SK-N-SH treated with all-trans-retinoic acid at 6 μM for 48 hours (cell line): ENCODE measurements around the gene FBXL17.

Experiments used
- ATAC-seq: fragments of 200-7000 bp; cut with Tn5 transposase; 3 replicates; pipeline ENCODE4 v1.9.1; 2020; ENCODE audit warnings: mild to moderate bottlenecking, moderate library complexity
- ARNTL ChIP-seq: fragments of 450-650 bp; formaldehyde crosslinking; IDR thresholded peaks from 2 replicates; pipeline ENCODE4 v1.5.0; 2020; ENCODE audit warnings: low read depth, mild to moderate bottlenecking, moderate library complexity, borderline replicate concordance
- BACH2 ChIP-seq: fragments of 250-450 bp; sonication (Bioruptor Pico); IDR thresholded peaks from 2 replicates; pipeline ENCODE4 v1.9.0; 2021; ENCODE audit warnings: mild to moderate bottlenecking, borderline replicate concordance
- ESRRG ChIP-seq: fragments of 250-450 bp; sonication (Bioruptor Pico); IDR thresholded peaks from 2 replicates; pipeline ENCODE4 v1.6.1; 2021; ENCODE audit warnings: mild to moderate bottlenecking
- GLIS3 ChIP-seq: fragments of 250-450 bp; sonication (Bioruptor Pico); IDR thresholded peaks from 2 replicates; pipeline ENCODE4 v1.5.0; 2020; ENCODE audit warnings: mild to moderate bottlenecking, moderate library complexity
- ISL1 ChIP-seq: fragments of 250-450 bp; sonication (Bioruptor Pico); IDR thresholded peaks from 2 replicates; pipeline ENCODE4 v2.1.2; 2022; ENCODE audit warnings: mild to moderate bottlenecking, moderate library complexity
- OSR1 ChIP-seq: fragments of 250-450 bp; sonication (Bioruptor Pico); IDR thresholded peaks from 2 replicates; pipeline ENCODE4 v1.8.0; 2022; ENCODE audit warnings: moderate library complexity, mild to moderate bottlenecking, inconsistent platforms
- PPARA ChIP-seq: fragments of 250-450 bp; sonication (Bioruptor Pico); IDR thresholded peaks from 2 replicates; pipeline ENCODE4 v1.5.0; 2020; ENCODE audit warnings: mild to moderate bottlenecking, borderline replicate concordance
- RARB ChIP-seq: fragments of 250-450 bp; sonication (Bioruptor Pico); IDR thresholded peaks from 2 replicates; pipeline ENCODE4 v1.8.0; 2021; ENCODE audit warnings: mild to moderate bottlenecking, moderate library complexity
- SNAI2 ChIP-seq: fragments of 250-450 bp; sonication (Bioruptor Pico); IDR thresholded peaks from 2 replicates; pipeline ENCODE4 v1.5.0; 2020; ENCODE audit warnings: mild to moderate bottlenecking, moderate library complexity
- TCF4 ChIP-seq: fragments of 250-450 bp; sonication (Bioruptor Pico); IDR thresholded peaks from 2 replicates; pipeline ENCODE4 v1.8.0; 2021; ENCODE audit warnings: mild to moderate bottlenecking, moderate library complexity, borderline replicate concordance
- TOX ChIP-seq: fragments of 250-450 bp; sonication (Bioruptor Pico); IDR thresholded peaks from 2 replicates; pipeline ENCODE4 v1.8.0; 2021; ENCODE audit warnings: mild to moderate bottlenecking, moderate library complexity, borderline replicate concordance
- ZC3H10 ChIP-seq: fragments of 250-450 bp; sonication (Bioruptor Pico); IDR thresholded peaks from 2 replicates; pipeline ENCODE4 v1.5.1; 2021; ENCODE audit warnings: mild to moderate bottlenecking, moderate library complexity
- ZFP3 ChIP-seq: fragments of 250-450 bp; sonication (Bioruptor Pico); IDR thresholded peaks from 2 replicates; pipeline ENCODE4 v1.5.0; 2020; ENCODE audit warnings: mild to moderate bottlenecking, moderate library complexity
- ZFP30 ChIP-seq: fragments of 450-650 bp; formaldehyde crosslinking; IDR thresholded peaks from 2 replicates; pipeline ENCODE4 v1.5.0; 2022; ENCODE audit warnings: mild to moderate bottlenecking, moderate library complexity
- ZNF565 ChIP-seq: fragments of 450-650 bp; formaldehyde crosslinking; conservative IDR thresholded peaks from 2 replicates; pipeline ENCODE4 v1.5.0; 2020; ENCODE audit warnings: low read depth, mild to moderate bottlenecking, moderate library complexity
- ZNF70 ChIP-seq: fragments of 450-650 bp; formaldehyde crosslinking; IDR thresholded peaks from 2 replicates; pipeline ENCODE4 v1.5.0; 2020; ENCODE audit warnings: mild to moderate bottlenecking, moderate library complexity
- ZNF8 ChIP-seq: fragments of 450-650 bp; formaldehyde crosslinking; IDR thresholded peaks from 2 replicates; pipeline ENCODE4 v1.5.0; 2020; ENCODE audit warnings: mild to moderate bottlenecking, moderate library complexity
- TF ChIP-seq, protein P1 (sequence below): fragments of 250-450 bp; sonication (Bioruptor Pico); IDR thresholded peaks from 2 replicates; pipeline ENCODE4 v1.5.1; 2021; ENCODE audit warnings: mild to moderate bottlenecking, moderate library complexity
- TF ChIP-seq, protein P2 (sequence below): fragments of 250-450 bp; sonication (Bioruptor Pico); IDR thresholded peaks from 2 replicates; pipeline ENCODE4 v1.5.0; 2020; ENCODE audit warnings: mild to moderate bottlenecking, moderate library complexity
- TF ChIP-seq, protein P3 (sequence below): fragments of 250-450 bp; sonication (Bioruptor Pico); IDR thresholded peaks from 2 replicates; pipeline ENCODE4 v1.8.0; 2021; ENCODE audit warnings: low read depth, mild to moderate bottlenecking, moderate library complexity, borderline replicate concordance
- TF ChIP-seq, protein P4 (sequence below): fragments of 250-450 bp; sonication (Bioruptor Pico); IDR thresholded peaks from 2 replicates; pipeline ENCODE4 v1.8.0; 2020; ENCODE audit warnings: mild to moderate bottlenecking, moderate library complexity, borderline replicate concordance

Gene FBXL17

DNA sequence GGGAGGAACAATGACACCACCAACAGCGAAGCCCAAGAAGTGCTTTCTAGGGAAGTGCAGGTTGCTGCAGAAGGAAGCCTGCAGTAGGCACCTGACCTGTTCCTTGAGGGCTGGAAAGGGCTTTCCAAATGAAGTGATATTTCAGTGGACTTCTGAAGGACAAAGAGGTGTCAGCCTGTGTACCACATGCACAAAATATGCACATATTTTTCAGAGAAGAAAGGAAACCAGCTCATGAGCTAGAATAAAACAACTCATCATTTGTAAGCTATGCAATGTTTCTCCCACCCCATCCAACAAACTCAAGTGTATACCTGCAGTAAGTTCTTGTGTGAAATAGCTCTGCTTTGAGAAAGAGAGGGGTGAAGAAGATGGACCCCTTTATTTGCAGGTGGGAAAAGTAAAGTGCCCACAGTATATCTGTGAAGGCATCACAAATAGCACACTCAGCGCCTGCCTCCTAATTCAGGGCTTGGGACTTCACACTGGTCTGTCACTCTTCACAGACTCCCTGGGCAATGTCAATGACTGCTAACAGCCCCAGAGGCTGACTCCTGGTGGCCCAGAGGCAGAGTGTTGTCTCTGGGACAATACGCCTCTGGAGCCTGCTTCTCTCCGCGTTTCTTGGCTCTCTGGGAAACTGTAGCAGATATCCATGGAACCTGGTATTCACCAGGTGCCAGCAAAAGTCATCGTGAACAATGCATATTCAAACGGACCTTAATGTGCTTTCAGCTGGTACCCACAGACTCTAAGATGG is 513.1 kb downstream of the FBXL17 start:
- TF ChIP-seq ZNF70 (no peak), ARNTL (CRISPR knock-in tag) (no peak), OSR1 (CRISPR knock-in tag) (no peak), PPARA (CRISPR knock-in tag) (no peak), BACH2 (no peak), GLIS3 (no peak), ZNF565 (CRISPR knock-in tag) (no peak), TCF4 (CRISPR knock-in tag) (no peak), TOX (CRISPR knock-in tag) (no peak), RARB (CRISPR knock-in tag) (no peak)
- TF ChIP-seq, protein P1, sequence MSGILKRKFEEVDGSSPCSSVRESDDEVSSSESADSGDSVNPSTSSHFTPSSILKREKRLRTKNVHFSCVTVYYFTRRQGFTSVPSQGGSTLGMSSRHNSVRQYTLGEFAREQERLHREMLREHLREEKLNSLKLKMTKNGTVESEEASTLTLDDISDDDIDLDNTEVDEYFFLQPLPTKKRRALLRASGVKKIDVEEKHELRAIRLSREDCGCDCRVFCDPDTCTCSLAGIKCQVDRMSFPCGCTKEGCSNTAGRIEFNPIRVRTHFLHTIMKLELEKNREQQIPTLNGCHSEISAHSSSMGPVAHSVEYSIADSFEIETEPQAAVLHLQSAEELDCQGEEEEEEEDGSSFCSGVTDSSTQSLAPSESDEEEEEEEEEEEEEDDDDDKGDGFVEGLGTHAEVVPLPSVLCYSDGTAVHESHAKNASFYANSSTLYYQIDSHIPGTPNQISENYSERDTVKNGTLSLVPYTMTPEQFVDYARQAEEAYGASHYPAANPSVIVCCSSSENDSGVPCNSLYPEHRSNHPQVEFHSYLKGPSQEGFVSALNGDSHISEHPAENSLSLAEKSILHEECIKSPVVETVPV (CRISPR knock-in tag): no peak
- TF ChIP-seq, protein P2, sequence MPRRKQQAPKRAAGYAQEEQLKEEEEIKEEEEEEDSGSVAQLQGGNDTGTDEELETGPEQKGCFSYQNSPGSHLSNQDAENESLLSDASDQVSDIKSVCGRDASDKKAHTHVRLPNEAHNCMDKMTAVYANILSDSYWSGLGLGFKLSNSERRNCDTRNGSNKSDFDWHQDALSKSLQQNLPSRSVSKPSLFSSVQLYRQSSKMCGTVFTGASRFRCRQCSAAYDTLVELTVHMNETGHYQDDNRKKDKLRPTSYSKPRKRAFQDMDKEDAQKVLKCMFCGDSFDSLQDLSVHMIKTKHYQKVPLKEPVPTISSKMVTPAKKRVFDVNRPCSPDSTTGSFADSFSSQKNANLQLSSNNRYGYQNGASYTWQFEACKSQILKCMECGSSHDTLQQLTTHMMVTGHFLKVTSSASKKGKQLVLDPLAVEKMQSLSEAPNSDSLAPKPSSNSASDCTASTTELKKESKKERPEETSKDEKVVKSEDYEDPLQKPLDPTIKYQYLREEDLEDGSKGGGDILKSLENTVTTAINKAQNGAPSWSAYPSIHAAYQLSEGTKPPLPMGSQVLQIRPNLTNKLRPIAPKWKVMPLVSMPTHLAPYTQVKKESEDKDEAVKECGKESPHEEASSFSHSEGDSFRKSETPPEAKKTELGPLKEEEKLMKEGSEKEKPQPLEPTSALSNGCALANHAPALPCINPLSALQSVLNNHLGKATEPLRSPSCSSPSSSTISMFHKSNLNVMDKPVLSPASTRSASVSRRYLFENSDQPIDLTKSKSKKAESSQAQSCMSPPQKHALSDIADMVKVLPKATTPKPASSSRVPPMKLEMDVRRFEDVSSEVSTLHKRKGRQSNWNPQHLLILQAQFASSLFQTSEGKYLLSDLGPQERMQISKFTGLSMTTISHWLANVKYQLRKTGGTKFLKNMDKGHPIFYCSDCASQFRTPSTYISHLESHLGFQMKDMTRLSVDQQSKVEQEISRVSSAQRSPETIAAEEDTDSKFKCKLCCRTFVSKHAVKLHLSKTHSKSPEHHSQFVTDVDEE (CRISPR knock-in tag): no peak
- TF ChIP-seq, protein P3, sequence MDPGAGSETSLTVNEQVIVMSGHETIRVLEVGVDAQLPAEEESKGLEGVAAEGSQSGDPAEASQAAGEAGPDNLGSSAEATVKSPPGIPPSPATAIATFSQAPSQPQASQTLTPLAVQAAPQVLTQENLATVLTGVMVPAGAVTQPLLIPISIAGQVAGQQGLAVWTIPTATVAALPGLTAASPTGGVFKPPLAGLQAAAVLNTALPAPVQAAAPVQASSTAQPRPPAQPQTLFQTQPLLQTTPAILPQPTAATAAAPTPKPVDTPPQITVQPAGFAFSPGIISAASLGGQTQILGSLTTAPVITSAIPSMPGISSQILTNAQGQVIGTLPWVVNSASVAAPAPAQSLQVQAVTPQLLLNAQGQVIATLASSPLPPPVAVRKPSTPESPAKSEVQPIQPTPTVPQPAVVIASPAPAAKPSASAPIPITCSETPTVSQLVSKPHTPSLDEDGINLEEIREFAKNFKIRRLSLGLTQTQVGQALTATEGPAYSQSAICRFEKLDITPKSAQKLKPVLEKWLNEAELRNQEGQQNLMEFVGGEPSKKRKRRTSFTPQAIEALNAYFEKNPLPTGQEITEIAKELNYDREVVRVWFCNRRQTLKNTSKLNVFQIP (CRISPR knock-in tag): no peak
- peak; percentile 29; the same call in 2 of the 3 replicates for ATAC-seq

- no peak for TF ChIP-seq ZFP30 (CRISPR knock-in tag)
- no peak for TF ChIP-seq ISL1 (CRISPR knock-in tag)
- TF ChIP-seq SNAI2 (CRISPR knock-in tag): no peak
- TF ChIP-seq ZNF8: no peak
- TF ChIP-seq RARB (CRISPR knock-in tag): no peak
- TF ChIP-seq ARNTL (CRISPR knock-in tag): no peak
- TF ChIP-seq, protein P2 (CRISPR knock-in tag): no peak
- TF ChIP-seq, protein P1 (CRISPR knock-in tag): no peak
- no peak for TF ChIP-seq GLIS3
- no peak for TF ChIP-seq ZNF565 (CRISPR knock-in tag)
- TF ChIP-seq OSR1 (CRISPR knock-in tag): no peak
- no peak for TF ChIP-seq TOX (CRISPR knock-in tag)
- TF ChIP-seq, protein P4, sequence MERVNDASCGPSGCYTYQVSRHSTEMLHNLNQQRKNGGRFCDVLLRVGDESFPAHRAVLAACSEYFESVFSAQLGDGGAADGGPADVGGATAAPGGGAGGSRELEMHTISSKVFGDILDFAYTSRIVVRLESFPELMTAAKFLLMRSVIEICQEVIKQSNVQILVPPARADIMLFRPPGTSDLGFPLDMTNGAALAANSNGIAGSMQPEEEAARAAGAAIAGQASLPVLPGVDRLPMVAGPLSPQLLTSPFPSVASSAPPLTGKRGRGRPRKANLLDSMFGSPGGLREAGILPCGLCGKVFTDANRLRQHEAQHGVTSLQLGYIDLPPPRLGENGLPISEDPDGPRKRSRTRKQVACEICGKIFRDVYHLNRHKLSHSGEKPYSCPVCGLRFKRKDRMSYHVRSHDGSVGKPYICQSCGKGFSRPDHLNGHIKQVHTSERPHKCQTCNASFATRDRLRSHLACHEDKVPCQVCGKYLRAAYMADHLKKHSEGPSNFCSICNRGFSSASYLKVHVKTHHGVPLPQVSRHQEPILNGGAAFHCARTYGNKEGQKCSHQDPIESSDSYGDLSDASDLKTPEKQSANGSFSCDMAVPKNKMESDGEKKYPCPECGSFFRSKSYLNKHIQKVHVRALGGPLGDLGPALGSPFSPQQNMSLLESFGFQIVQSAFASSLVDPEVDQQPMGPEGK: no peak
- TF ChIP-seq ESRRG (CRISPR knock-in tag): no peak
- TF ChIP-seq, protein P3 (CRISPR knock-in tag): no peak
- no peak for TF ChIP-seq ZFP3 (CRISPR knock-in tag)
- no peak for TF ChIP-seq PPARA (CRISPR knock-in tag)
- no peak for TF ChIP-seq ZNF70
- no peak for TF ChIP-seq ZC3H10 (CRISPR knock-in tag)
These were observed 514.6 kb downstream of the FBXL17 start for GRCh38 chr5:107867266-107867665.

More at GRCh38 chr5:107867266-107867665, 514.6 kb downstream of the FBXL17 start:
- no peak for ATAC-seq
